Measurements from ENCODE around the gene CD19.
"Not testable (repeated sequence)": the region's sequence is repeated elsewhere in the genome, so short reads cannot be mapped to it uniquely, and the experiment has no call there.

Gene CD19

GRCh38 chr16:28905800-28906372, 25.9 kb upstream of the CD19 start:
- no peak for DNase-seq (ENCODE audit: low read depth in 2 of 3, low spot score in 2 of 3)

GRCh38 chr16:28910086-28911031, 21.4 kb upstream of the CD19 start:
- DNase-seq (ENCODE audit: low read depth in 2 of 3, low spot score in 2 of 3) = no peak

- DNase-seq (ENCODE audit: low read depth in 2 of 3, low spot score in 2 of 3) = no peak
Measured at GRCh38 chr16:28912558-28912957, 19.2 kb upstream of the CD19 start.

GRCh38 chr16:28913946-28914724, 17.6 kb upstream of the CD19 start:
- DNase-seq (ENCODE audit: low read depth in 2 of 3, low spot score in 2 of 3) = no peak

- no peak for DNase-seq (ENCODE audit: low read depth in 2 of 3, low spot score in 2 of 3)
Measured at GRCh38 chr16:28915181-28915580, 16.6 kb upstream of the CD19 start.

- DNase-seq (ENCODE audit: low read depth in 2 of 3, low spot score in 2 of 3) = no peak
Measured at GRCh38 chr16:28917095-28917494, 14.7 kb upstream of the CD19 start.

GRCh38 chr16:28918698-28919097, 13.1 kb upstream of the CD19 start:
- no peak for DNase-seq (ENCODE audit: low read depth in 2 of 3, low spot score in 2 of 3)

GRCh38 chr16:28923231-28923587, 8.6 kb upstream of the CD19 start:
- DNase-seq (ENCODE audit: low read depth in 2 of 3, low spot score in 2 of 3) = no peak

- DNase-seq (ENCODE audit: low read depth in 2 of 3, low spot score in 2 of 3) = no peak
Measured at GRCh38 chr16:28923652-28924398, 7.9 kb upstream of the CD19 start.

- DNase-seq (ENCODE audit: low read depth in 2 of 3, low spot score in 2 of 3) = no peak
Measured at GRCh38 chr16:28924399-28924761, 7.4 kb upstream of the CD19 start.

- DNase-seq (ENCODE audit: low read depth in 2 of 3, low spot score in 2 of 3) = peak; percentile 95 to 99 (median 99)
Measured at GRCh38 chr16:28924762-28925385, 6.9 kb upstream of the CD19 start, which contains the start of gene RABEP2. Gene RABEP2 (minus strand): TSS chr16:28925238. CDS start chr16:28925163, 75 bp downstream.

GRCh38 chr16:28925386-28926228, 6.2 kb upstream of the CD19 start:
- DNase-seq (ENCODE audit: low read depth in 2 of 3, low spot score in 2 of 3) = peak; percentile 69 to 76 (median 73)

- not testable (repeated sequence) for DNase-seq (ENCODE audit: low read depth in 2 of 3, low spot score in 2 of 3)
Measured at GRCh38 chr16:28926284-28926683, 5.5 kb upstream of the CD19 start.

GRCh38 chr16:28927815-28928214, 4.0 kb upstream of the CD19 start:
- no peak for DNase-seq (ENCODE audit: low read depth in 2 of 3, low spot score in 2 of 3)

- no peak for DNase-seq (ENCODE audit: low read depth in 2 of 3, low spot score in 2 of 3)
Measured at GRCh38 chr16:28930203-28930602, 1.6 kb upstream of the CD19 start.

- no peak for DNase-seq (ENCODE audit: low read depth in 2 of 3, low spot score in 2 of 3)
Measured at GRCh38 chr16:28930652-28931051, 1.1 kb upstream of the CD19 start.

GRCh38 chr16:28932339-28933141, 769 bp downstream of the CD19 start:
- no peak for DNase-seq (ENCODE audit: low read depth in 2 of 3, low spot score in 2 of 3)

- DNase-seq (ENCODE audit: low read depth in 2 of 3, low spot score in 2 of 3) = no peak
Measured at GRCh38 chr16:28933171-28933570, 1.4 kb downstream of the CD19 start.

GRCh38 chr16:28935346-28935745, 3.6 kb downstream of the CD19 start:
- DNase-seq (ENCODE audit: low read depth in 2 of 3, low spot score in 2 of 3) = no peak

Data from activated CD8-positive, alpha-beta memory T cell treated with anti-CD3 and anti-CD28 coated beads for 48 hours (primary cell).